NK-92 (cell line): ENCODE data around the gene TRAPPC2L.

ENCODE experiments used
- DNase-seq: peaks from one replicate; lab custom pipeline; 2025; ENCODE audit not compliant: unreplicated experiment; lab: John Stamatoyannopoulos, UW

TRAPPC2L gene

GRCh38 chr16:88837806-88838205, 19.1 kb upstream of the TRAPPC2L start:
- no peak for DNase-seq

GRCh38 chr16:88838566-88838965, 18.4 kb upstream of the TRAPPC2L start:
- DNase-seq, result no peak

- no peak for DNase-seq
Observed at GRCh38 chr16:88839026-88839529, 17.8 kb upstream of the TRAPPC2L start.

- DNase-seq, result no peak
Observed at GRCh38 chr16:88839745-88840599, 17.0 kb upstream of the TRAPPC2L start.

GRCh38 chr16:88840600-88841215, 16.2 kb upstream of the TRAPPC2L start:
- no peak for DNase-seq

- no peak for DNase-seq
Observed at GRCh38 chr16:88841521-88842307, 15.2 kb upstream of the TRAPPC2L start.

GRCh38 chr16:88842308-88842756, 14.6 kb upstream of the TRAPPC2L start:
- no peak for DNase-seq

- DNase-seq, result no peak
Observed at GRCh38 chr16:88842806-88843205, 14.1 kb upstream of the TRAPPC2L start.

- DNase-seq, result no peak
Observed at GRCh38 chr16:88843256-88843655, 13.7 kb upstream of the TRAPPC2L start.

GRCh38 chr16:88844419-88845036, 12.4 kb upstream of the TRAPPC2L start:
- no peak for DNase-seq

GRCh38 chr16:88846088-88846487, 10.8 kb upstream of the TRAPPC2L start:
- DNase-seq, result no peak

- no peak for DNase-seq
Observed at GRCh38 chr16:88847654-88848053, 9.3 kb upstream of the TRAPPC2L start.

- DNase-seq, result no peak
Observed at GRCh38 chr16:88848557-88848956, 8.4 kb upstream of the TRAPPC2L start.

- DNase-seq, result no peak
Observed at GRCh38 chr16:88850531-88851199, 6.3 kb upstream of the TRAPPC2L start.

- no peak for DNase-seq
Observed at GRCh38 chr16:88851616-88852015, 5.3 kb upstream of the TRAPPC2L start.

- no peak for DNase-seq
Observed at GRCh38 chr16:88853325-88853941, 3.5 kb upstream of the TRAPPC2L start.

- no peak for DNase-seq
Observed at GRCh38 chr16:88854306-88855111, 2.4 kb upstream of the TRAPPC2L start.

GRCh38 chr16:88855176-88855575, 1.8 kb upstream of the TRAPPC2L start:
- DNase-seq, result no peak

- no peak for DNase-seq
Observed at GRCh38 chr16:88855736-88856121, 1.2 kb upstream of the TRAPPC2L start.
